Umbilical cord (tissue), 2 donors: ENCODE measurements around the gene KRT1. TPM values are rescaled to one million over a fixed set of nuclear protein-coding genes. Genes with fewer than 3 reads are reported as not detected.
"Not testable (repeated sequence)": the region's sequence is repeated elsewhere in the genome, so short reads cannot be mapped to it uniquely, and the experiment has no call there.

ENCODE experiments used
- DNase-seq: peaks from one replicate; pipeline ENCODE4 v3.0.0-alpha.2; 2015; ENCODE audit warnings: low spot score
- total RNA-seq: library from RNA; depleted of rRNA; stranded (reverse); fragments of >200 nt; gene quantifications from one replicate; pipeline ENCODE4 v1.2.3, GENCODE V29; 2014; ENCODE audit warnings: low replicate concordance; ENCODE audit not compliant: insufficient read depth

The KRT1 gene
- total RNA-seq, 1 donor from 2014 or later: 4.1 TPM

DNA sequence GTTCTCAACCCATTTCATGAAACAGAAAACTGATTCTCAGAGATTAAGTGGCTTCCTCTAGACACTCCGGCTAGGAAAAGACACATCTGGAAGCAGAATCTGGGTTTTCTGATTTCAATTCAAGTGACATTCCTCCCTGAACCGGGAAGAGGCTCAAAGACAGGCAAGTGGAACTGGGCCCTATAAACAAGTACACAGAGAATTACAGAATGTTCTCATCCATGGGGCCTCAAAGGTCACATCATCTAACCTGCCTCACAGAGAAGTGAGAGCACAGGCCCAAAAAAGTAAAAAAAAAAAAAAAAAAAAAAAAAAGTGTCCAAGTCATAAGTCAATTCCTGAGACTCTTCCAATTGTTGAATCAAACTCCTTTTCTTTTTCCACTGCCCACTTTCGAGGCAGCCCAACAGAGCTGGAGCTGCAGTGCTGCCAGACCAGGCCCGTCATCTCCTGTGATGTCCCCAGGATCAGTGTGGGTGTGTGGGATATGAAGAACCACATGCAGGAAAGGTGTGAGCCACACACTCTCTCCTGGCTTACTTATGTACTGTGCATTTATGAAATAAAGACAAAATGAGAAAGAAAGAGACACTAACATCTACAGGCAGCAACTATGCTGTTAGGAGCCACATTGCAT lies 2.8 kb upstream of the KRT1 start:
- DNase-seq: no peak

DNA sequence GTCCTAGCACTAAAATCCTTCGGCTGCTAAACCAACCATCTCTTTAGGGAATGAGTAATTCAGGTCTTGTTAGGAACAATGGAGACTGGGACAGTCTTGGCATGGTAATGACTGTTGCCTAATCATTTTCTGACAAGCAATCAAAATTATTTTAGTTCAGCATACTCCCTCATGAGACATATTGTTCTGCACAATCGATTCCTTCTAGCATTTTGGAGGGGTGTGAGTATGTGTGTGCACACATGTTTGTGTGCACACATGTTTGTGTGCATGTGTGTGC lies 2.1 kb upstream of the KRT1 start:
- DNase-seq: no peak

DNA sequence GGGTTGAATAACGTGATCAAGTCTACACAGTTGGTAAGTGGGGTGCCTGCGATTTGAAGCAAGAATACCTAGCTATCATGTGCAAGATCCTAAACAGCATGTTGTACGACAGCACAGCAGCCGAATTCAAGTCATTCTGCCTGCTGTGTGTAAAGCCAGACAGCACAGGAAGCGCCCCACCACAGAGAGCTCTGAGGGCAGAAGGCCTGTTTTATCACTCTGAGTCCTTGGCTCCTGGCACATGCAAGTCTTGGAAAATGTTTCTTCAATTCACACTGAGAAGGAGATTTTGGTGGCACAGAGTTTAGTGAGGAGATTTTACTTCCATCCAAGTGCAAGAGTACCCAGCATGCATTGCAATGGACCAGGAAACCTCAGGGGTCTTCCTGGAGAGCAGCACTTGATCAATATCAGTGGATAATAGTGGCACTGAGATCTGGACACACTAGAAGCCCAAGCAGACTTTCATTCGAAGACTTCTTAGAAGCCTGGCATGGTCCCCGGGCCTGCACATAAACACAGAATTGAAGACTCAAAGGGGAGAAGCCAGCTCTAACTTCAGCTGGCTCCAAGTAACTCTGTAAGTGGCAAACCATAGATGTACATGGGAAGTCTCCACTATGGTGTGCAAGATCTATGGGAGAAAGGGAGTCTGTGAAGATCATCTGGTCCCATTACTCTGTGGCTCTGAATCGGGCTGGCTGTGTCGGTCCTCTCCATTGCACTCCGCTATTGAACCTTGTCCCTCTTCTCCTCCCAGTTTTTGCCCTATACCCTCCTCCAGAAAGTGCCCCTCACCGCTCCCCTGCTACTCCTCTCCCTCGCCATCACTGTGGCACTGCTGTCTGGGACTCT lies 1.5 kb upstream of the KRT1 start:
- no peak for DNase-seq

DNA sequence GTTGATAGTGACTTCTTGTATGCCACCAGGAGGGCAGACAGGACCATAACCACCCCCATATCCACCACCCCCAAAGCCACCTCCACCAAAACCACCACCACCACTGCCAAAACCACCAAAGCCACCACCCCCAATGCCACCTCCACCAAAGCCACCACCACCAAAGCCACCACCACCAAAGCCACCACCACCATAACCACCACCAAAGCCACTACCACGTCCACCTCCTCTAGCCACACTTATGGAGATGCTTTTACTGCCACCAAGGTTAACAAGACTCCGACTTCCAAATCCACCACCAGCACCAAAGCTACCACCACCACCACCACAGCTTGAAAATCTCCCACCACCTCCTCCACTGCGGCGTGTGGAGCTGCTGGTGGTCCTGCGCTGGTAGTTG lies 332 bp downstream of the KRT1 start:
- no peak for DNase-seq

DNA sequence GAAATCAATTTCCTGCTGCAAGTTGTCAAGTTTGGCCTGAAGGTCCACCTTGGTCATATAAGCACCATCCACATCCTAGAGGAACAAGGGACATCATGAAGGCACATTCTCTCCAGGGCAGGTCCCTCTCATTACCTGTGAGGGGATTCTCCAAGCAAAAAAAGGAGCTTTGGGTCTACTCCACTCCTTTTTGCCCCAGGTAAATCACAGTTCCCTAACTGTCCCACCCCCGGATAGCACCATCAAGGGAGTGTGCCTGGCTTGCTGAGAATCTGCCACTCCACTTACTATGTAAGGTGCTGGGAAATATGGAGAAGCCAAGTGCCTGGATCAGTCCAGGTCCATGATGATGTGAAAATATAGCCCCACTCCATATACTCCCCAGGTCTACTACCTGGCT lies 2.5 kb downstream of the KRT1 start:
- DNase-seq: no peak

DNA sequence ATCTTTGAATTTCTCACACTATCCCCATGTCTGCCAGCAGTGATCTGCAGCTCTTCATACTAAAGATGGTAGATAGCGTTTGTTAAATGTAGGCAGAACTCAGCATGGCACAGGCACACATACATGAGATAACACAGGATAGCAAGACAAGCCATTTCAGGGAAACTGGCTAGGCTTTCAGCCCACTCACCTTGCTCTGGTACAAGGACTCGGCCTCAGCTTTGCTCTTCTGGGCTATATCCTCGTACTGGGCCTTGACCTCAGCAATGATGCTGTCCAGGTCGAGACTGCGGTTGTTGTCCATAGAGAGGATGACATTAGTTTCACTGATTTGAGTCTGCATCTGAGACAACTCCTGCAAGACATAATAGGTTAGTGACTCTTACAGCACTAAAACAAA lies 3.1 kb downstream of the KRT1 start:
- DNase-seq: no peak

DNA sequence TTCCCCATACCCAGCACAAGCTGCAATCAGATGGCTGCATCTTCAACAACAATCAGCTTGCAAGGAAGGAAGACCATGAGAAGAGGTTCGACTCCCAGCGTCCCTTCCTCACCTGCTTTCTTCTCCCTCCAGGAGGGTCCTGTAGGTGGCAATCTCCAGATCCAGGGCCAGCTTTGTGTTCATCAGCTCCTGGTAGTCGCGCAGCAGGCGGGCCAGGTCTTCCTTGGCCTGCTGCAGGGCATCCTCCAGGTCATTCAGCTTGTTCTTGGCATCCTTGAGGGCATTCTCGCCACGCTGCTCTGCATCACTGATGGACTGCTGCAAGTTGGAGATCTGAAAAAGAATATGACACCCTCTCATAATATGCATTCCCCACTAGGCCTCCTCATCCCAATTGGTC lies 4.0 kb downstream of the KRT1 start:
- DNase-seq: no peak

DNA sequence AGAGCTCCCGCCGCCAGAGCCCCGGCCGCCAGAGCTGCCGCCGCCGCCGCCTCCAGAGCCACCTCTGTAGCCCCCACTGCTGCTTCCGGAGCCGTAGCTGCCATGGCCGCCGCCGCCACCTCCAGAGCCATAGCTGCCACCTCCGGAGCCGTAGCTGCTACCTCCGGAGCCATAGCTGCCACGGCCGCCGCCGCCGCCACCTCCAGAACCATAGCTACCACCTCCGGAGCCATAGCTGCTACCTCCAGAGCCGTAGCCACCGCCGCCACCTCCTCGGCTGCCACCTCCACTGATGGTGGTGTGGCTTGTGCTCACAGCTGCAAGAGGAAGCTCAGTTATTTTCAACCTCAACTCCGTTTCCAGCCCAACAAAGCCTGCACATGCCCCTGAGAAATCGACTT lies 4.9 kb downstream of the KRT1 start:
- DNase-seq: no peak

DNA sequence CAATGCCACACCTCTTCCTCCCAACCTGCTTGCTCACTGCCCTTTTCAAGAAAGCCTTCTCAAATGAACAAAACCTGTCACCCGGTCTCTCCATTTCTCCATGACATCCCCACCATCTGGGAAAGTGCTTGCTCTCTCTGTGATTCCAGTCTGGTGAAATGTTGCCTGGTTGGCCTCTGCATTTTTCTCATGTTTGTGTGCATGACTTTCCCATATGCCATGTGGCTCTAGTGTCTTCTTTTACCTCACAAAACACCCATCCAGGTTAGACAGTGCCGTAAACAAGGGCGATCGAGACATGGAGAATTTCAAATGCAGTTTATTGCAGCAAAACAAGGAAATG lies 5.8 kb downstream of the KRT1 start:
- no peak for DNase-seq

DNA sequence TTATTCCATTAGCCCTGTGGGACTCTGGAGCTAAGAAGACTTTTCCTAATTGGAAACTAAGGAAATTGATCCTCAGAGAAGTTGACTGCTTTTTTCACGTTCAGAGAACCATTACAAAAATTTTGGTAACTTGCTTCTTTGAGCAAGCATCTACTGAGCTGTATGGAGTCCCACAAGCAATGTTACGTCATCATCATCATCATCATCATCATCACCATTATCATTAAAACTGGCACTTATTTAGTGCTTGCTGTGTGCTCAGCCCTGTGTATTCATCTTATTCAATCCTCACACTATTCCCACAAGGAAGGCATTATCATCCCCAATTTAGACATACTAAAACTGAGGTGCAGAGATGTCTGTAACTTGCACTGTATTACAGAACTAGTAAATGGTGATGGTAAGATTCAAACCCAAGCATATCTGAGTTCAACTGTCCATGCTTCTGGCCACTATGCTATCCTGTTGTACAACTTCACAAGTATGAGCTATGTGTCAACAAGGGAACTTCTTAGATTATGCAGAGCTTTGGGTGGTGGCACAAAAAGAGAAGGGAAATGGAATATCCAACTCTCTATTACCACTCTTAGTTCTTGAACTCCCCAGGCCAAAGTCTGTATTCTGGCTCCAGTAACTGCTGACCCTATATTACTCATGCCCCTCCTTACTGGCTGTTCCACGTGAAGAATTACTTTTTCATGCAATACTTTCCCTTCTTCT lies 6.3 kb downstream of the KRT1 start:
- DNase-seq: no peak

DNA sequence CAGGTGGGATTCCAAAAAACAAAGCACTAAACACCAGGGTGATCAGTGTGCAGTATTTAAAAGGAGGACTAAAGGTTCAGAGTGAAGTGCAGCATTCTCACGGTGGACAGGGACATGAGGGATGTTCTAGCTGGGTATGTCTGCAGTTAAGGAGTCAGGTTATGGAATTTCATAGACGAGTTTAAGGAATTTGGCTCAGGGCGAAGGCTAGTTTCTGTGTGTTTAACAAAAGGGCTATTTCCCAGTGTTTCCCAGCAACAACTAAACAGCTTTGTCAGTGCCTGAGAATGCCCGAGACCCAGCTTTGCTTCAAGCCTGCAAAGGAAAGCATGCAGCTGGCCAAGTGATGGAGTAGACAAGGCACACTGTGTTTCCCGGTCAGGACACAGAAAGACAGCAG lies 7.0 kb downstream of the KRT1 start:
- DNase-seq: no peak

DNA sequence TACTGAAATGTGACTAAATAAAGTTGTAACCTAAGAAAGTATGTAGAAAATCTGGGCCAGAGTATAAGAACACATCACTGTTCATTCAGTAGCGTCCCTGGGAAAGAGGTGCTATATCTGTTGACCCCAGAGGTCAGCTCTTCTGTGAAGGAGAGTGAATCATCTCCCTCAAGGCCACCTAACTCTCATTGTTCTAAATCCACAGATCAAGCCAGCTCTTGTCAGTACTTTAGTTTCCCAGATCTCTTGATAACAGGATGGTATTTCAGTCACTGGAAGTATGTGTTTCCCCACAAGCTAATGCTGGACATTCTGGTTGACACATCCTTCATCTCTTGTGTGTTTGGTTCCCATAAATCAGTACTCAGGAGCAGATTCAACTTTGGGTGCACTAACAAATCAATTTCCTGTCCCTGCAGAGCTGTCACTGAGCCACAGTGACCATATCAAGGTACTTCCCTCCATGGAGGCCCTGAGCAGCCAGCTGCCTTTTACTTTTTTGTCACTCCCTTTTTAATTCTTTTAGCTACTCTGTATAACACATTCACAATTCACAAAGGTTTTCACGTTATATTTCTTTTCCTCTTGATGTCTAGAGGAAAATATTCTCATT lies 7.8 kb downstream of the KRT1 start:
- DNase-seq: peak; percentile 31

DNA sequence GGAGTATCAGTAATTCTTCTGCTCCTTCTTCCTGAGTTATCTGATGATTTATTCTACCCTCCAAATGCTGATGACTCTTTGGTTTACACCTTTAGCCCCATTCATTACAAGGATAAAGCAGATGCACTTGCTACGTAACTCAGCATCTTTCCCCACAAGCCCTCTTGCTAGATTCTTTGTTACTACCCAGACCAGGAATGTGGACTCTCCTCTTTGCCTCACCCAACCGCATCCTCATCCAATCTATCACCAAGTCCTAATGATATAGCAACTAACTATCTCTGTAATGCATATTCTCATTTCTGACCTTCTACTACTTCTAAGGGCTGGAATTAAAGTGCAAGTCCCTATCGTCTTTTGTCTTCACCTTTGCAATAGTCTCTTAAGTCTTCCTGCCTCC lies 9.2 kb downstream of the KRT1 start:
- no peak for DNase-seq

DNA sequence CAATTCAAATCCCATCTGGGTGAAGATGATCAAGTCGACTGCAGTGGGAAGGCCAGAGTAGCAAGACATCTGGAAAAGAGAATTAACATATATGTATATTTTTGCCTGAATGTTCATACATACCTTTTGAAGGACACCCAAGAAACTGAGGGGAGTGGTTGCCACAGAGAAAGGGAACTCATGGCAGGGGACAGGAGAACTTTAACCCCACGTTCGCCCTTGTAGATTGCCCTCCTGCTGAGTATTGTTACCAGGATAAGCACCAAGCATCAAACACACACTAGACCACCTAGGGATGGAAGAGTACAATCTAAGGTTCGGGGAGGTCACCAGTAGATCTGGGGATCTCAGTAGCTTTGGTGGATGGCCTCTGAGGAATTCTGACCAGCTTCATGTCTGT lies 9.7 kb downstream of the KRT1 start:
- no peak for DNase-seq

DNA sequence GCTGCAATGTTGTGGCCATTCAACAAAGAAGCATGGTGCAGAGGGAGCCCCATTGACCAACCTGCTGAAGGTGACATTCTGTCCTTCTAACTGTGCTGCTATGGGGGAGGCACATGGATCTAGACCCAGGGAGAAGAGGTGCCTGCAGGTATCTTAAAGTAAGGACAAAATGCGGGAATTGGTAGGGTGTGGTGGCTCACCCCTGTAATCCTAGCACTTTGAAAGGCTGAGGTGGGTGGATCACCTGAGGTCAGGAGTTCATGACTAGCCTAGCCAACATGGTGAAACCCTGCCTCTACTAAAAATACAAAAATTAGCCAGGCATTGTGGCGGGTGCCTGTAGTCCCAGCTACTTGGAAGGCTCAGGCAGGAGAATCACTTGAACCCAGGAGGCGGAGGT lies 10.3 kb downstream of the KRT1 start:
- not testable (repeated sequence) for DNase-seq

DNA sequence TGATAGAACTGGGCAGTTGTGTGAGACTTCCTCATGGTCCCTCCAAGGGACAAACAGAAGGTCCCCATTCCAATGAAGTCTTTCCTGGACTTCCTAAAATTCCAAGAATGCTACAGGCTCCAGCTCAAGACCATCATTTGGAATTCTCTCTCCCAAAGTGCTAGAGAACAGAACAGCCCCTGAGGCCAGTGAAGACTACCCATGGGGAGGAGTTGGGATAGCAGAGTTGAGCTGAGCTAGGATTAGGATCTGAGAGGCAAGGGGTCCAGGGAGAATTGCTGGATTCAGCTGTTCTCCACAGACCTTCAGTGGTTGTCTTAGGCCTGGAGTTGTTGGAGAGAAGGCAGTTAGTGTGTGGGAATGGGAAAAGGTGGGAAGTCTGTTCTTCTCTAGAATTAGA lies 10.8 kb downstream of the KRT1 start:
- DNase-seq: no peak

DNA sequence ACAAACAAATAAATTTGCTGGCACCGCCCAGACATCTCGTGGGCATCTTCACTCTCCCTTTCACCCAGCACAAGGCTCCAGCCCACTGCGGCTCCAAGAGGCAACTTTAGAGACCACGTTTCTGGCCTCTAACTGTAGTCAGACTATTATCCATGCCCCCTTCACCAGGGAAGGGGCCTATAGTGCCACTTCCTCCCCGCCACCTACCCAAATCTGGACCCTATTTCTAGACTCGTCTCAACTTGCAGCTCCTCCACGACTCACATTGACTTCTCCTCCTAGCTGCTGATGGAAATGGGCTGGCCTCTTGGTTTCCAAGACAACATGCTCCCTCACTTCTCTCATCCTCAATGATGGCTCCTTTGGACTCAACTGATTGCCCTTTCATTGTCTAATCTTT lies 12.3 kb downstream of the KRT1 start:
- no peak for DNase-seq

DNA sequence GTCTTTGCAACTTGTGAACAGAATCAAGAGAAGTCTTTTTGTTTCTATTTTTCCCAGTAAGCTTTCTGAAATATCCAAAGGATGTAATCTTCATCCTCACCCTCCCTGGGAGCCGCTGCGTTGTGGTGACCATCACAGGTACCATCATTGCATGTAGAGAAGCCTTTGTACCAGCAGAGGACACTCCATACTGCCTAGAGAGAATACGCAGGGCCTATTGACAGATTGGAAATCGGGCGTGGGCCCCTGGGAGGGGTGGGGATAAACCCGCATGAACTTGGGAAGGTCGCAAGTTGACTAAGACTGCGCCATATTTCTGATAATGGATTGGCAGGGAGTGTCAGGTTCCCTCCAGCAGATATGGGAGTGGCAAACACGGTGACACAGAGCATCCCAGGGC lies 12.7 kb downstream of the KRT1 start:
- DNase-seq: no peak

DNA sequence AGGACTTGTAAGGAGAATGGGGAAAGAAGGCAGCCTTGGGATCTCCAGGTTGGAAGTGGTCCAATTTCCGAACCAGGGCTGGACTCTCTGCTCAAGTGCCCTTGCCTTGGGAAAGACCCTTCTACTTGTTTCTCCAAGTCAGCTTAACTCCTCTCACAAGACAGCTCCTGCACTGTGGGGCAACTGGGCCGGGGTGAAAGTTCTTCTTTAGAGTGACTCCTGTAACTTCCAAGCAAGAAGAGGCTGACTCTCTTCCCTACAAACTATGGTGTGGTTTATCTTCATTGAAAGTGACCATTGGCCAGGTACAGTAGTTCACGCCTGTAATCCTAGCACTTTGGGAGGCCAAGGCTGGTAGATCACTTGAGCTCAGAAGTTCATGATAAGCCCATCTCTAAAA lies 13.7 kb downstream of the KRT1 start:
- DNase-seq: no peak

DNA sequence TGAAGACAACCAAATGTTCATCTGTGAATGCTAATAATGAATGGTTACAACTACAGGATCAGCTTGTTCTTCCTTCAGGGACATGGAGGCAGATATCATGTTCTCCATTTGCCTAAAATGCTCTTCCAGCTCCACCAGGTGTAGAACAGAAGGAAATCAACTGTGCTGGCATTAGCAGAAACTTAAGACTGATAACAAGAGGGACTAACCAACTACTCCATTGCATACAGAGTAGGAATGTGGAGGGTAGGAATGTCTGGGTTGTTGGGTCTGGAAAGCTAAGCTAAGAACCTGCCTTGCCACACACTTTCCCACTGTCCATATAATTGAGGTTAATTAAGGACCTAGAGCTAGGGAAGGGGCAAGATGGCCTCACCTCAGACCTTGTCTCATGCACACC lies 16.8 kb downstream of the KRT1 start:
- no peak for DNase-seq

DNA sequence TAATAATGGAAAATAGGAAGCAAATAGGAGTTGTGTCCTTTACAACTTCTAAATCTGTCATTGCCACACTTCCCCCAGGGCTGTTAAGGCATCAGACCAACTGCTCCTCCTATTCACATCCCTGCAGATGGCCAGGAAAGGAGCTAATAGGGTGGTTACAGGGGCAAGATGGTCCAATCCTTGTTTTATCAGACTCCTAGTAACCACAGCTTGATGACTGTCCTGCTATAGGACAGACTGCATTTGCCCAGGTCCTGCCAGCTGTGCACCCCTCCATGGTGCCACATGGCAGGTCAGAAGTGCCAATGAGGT lies 17.3 kb downstream of the KRT1 start:
- no peak for DNase-seq

DNA sequence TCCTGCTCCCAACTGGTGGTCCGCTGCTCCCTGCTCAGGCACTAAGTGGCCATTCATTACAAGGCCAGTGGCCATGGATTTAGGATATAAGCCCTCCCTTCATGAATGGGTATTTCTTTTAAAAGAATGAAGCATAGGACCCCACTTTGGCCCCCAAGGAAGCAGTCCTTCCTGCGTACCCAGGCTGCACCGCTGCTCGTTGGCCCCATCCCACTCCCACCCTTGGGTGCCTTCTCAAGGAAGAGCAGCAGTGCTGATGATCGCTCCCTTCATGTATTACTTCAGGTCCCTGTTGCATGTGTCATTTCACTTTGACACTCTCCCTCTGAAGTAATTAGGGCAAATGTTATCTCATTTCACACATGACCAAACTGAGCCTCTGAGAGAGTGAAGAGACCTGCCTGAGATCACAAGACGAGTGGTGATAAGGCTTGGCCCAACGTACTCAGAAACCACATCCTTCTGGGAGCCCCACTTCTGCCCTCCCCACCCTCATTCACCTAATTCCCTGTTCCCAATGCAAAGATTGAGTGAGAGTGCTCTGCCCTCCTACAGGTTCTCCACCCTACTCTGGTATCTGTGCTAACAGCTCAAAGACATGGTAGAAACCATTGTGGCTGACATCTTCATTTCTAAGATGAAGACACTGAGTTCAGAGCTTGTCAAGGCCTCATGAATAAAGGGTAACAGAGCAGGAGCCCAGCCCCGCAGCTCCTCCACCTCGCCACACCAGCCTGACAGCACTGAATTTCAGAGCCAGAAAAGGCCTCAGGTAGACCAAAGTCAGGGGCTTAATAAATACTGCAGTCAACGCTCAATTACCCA lies 17.9 kb downstream of the KRT1 start:
- no peak for DNase-seq
